DOHH2 (cell line): ENCODE data around the gene SH3RF2.

Source experiments
- H3F3A ChIP-seq: fragments of 200-600 bp; sonication (generic), shearing (Covaris generic); 2 replicates; pipeline ENCODE4 v1.6.0; 2016; ENCODE audit warnings: antibody characterized with exemption, mild to moderate bottlenecking; ENCODE audit not compliant: control insufficient read depth, insufficient read depth
- H3K27ac ChIP-seq: fragments of 200-600 bp; sonication (generic); 2 replicates; pipeline ENCODE4 v1.5.1; 2014; ENCODE audit warnings: low read depth, mild to moderate bottlenecking, low read length, moderate library complexity
- H3K27me3 ChIP-seq: fragments of 200-600 bp; sonication (generic); 2 replicates; pipeline ENCODE4 v1.6.1; 2014; ENCODE audit warnings: mild to moderate bottlenecking, low read length, mixed read lengths; ENCODE audit not compliant: control insufficient read depth
- H3K36me3 ChIP-seq: fragments of 200-600 bp; sonication (generic); 2 replicates; pipeline ENCODE4 v1.6.1; 2014; ENCODE audit warnings: mild to moderate bottlenecking, low read length, moderate library complexity, mixed read lengths; ENCODE audit not compliant: control insufficient read depth
- H3K4me1 ChIP-seq: fragments of 200-600 bp; sonication (generic); 2 replicates; pipeline ENCODE4 v1.6.1; 2014; ENCODE audit warnings: mild to moderate bottlenecking, low read length, mixed read lengths; ENCODE audit not compliant: control insufficient read depth
- H3K4me2 ChIP-seq: fragments of 200-600 bp; sonication (generic); 2 replicates; pipeline ENCODE4 v1.6.0; 2014; ENCODE audit warnings: mild to moderate bottlenecking, low read length, moderate library complexity
- H3K4me3 ChIP-seq: fragments of 200-600 bp; sonication (generic); 2 replicates; pipeline ENCODE4 v1.5.1; 2014; ENCODE audit warnings: mild to moderate bottlenecking, low read length, mixed read lengths
- H3K79me2 ChIP-seq: fragments of 200-600 bp; sonication (generic); 2 replicates; pipeline ENCODE4 v1.6.1; 2014; ENCODE audit warnings: mild to moderate bottlenecking, low read length, mixed read lengths; ENCODE audit not compliant: control insufficient read depth
- H3K9me2 ChIP-seq: fragments of 200-600 bp; sonication (generic); replicated peaks from 2 replicates; pipeline ENCODE4 v1.6.1; 2014; ENCODE audit warnings: mild to moderate bottlenecking, low read length, mixed read lengths; ENCODE audit not compliant: control insufficient read depth
- H3K9me3 ChIP-seq: fragments of 200-600 bp; sonication (generic); 2 replicates; pipeline ENCODE4 v1.6.1; 2014; ENCODE audit warnings: antibody characterized with exemption, low read length, mixed read lengths; ENCODE audit not compliant: control insufficient read depth, insufficient read depth
- H4K20me1 ChIP-seq: fragments of 200-600 bp; sonication (generic); 2 replicates; pipeline ENCODE4 v1.6.0; 2014; ENCODE audit warnings: low read depth, mild to moderate bottlenecking, antibody characterized with exemption, low read length, moderate library complexity; ENCODE audit not compliant: control insufficient read depth, insufficient read depth
- CTCF ChIP-seq: fragments of 200-600 bp; sonication (generic); IDR thresholded peaks from one replicate; pipeline ENCODE4 v1.5.1; 2014; ENCODE audit warnings: antibody characterized with exemption, mild to moderate bottlenecking, low read depth, low read length; ENCODE audit not compliant: poor library complexity, severe bottlenecking
- EZH2phosphoT487 ChIP-seq: fragments of 200-600 bp; sonication (generic); IDR thresholded peaks from 2 replicates; pipeline ENCODE4 v1.6.1; 2017; ENCODE audit warnings: borderline replicate concordance, mild to moderate bottlenecking, antibody characterized with exemption, low read length, moderate library complexity, mixed read lengths

SH3RF2 gene

GRCh38 chr5:145969714-145970092 lies 33.3 kb downstream of the SH3RF2 start:
- H4K20me1 ChIP-seq = no peaks in the 10 kb centered on the region
- no peaks in the 10 kb centered on the region for H3K9me2 ChIP-seq
- H3K4me3 ChIP-seq = no peak overlapping the region
- no peaks in the 10 kb centered on the region for H3K36me3 ChIP-seq
- TF ChIP-seq EZH2phosphoT487 = no peak
- no peak for TF ChIP-seq CTCF
- no peaks in the 10 kb centered on the region for H3K27me3 ChIP-seq
- H3K4me1 ChIP-seq = no peaks in the 10 kb centered on the region
- H3F3A ChIP-seq = no peaks in the 10 kb centered on the region
- H3K4me2 ChIP-seq = no peak overlapping the region
- no peak overlapping the region for H3K27ac ChIP-seq
- no peaks in the 10 kb centered on the region for H3K9me3 ChIP-seq
- no peaks in the 10 kb centered on the region for H3K79me2 ChIP-seq

GRCh38 chr5:145971108-145971507 lies 34.7 kb downstream of the SH3RF2 start:
- Histone ChIP-seq H3F3A (no peaks in the 10 kb centered on the region), H3K4me2 (no peak overlapping the region), H3K27me3 (no peaks in the 10 kb centered on the region), H3K4me1 (no peaks in the 10 kb centered on the region), H3K79me2 (no peaks in the 10 kb centered on the region), H3K9me3 (no peaks in the 10 kb centered on the region), H3K36me3 (no peaks in the 10 kb centered on the region), H3K4me3 (no peak overlapping the region), H4K20me1 (no peaks in the 10 kb centered on the region), H3K27ac (no peak overlapping the region), H3K9me2 (no peaks in the 10 kb centered on the region)
- TF ChIP-seq EZH2phosphoT487 (no peak), CTCF (no peak)

- Histone ChIP-seq H3K9me2 (no peaks in the 10 kb centered on the region), H3K4me1 (no peaks in the 10 kb centered on the region), H3F3A (no peaks in the 10 kb centered on the region), H3K9me3 (no peaks in the 10 kb centered on the region), H3K4me3 (no peak overlapping the region), H3K27me3 (no peaks in the 10 kb centered on the region), H3K36me3 (no peaks in the 10 kb centered on the region), H3K4me2 (no peak overlapping the region), H3K79me2 (no peaks in the 10 kb centered on the region), H4K20me1 (no peaks in the 10 kb centered on the region), H3K27ac (no peak overlapping the region)
- TF ChIP-seq EZH2phosphoT487 (no peak), CTCF (no peak)
Observed at GRCh38 chr5:145971701-145972100, 35.3 kb downstream of the SH3RF2 start.

- Histone ChIP-seq H3K4me2 (no peak overlapping the region), H3K9me2 (no peaks in the 10 kb centered on the region), H3K4me1 (no peaks in the 10 kb centered on the region), H3K79me2 (no peaks in the 10 kb centered on the region), H4K20me1 (no peaks in the 10 kb centered on the region), H3F3A (no peaks in the 10 kb centered on the region), H3K4me3 (no peak overlapping the region), H3K9me3 (no peaks in the 10 kb centered on the region), H3K27me3 (no peaks in the 10 kb centered on the region; the same call in 1 of the 2 replicates), H3K36me3 (no peaks in the 10 kb centered on the region), H3K27ac (no peak overlapping the region)
- TF ChIP-seq EZH2phosphoT487 = no peak
- no peak for TF ChIP-seq CTCF
Observed at GRCh38 chr5:145975001-145975360, 38.6 kb downstream of the SH3RF2 start.
